ENCODE measurements around the gene ITLN1. TPM values are rescaled to one million over a fixed set of nuclear protein-coding genes. Genes with fewer than 3 reads are reported as not detected.
A peak's percentile ranks its signal among the peaks of the same experiment; 100 is the strongest.

The ITLN1 gene
- total RNA-seq, 4 donors from 2014 or later = 9.5 to 256 (median 46.2) TPM; not detected in 1

DNA sequence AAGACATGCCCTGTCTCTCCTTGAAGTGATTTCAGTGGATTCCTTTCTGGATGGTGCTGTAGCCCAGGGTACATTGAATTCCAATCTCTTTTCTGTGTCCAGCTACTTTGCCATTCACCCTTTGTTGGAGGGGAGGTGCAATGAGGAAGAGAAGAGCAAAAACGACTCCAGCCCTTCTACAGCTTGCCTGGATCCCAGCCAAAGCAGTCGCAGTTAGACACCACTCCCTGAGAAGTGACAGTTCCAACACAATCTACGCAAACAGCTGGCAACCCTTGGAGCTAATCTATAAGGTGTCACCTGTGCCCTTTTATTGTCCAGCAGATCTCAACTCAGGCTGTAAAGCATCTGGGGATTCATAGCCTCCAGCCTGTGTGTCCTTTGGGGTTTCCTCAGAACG is 26.9 kb downstream of the ITLN1 start:
- 29% methylated on average over 4 of the region's 4 CpGs; no CpG with 5 or more reads in 1 of the 2 donors for WGBS, 2 donors (ENCODE audit: low coverage in 1 of 2)
- Histone ChIP-seq H3K9me3 (no peaks in the 10 kb centered on the region), H3K4me3 (no peak overlapping the region), H3K36me3 (no peaks in the 10 kb centered on the region), H3K4me1 (peaks cover 0 to 23% (median 9%) of the 10 kb centered on the region in 4 donors), H3K27ac (peak overlapping the region in 3 of 4 donors; percentile 53 to 66 (median 65)), H3K27me3 (no peaks in the 10 kb centered on the region)
- TF ChIP-seq POLR2AphosphoS5 (IDR thresholded peaks at IDR 0.05) (peak; percentile 31 to 72 (median 53)), EP300 (IDR thresholded peaks at IDR 0.05; ENCODE audit: low read depth) (peak; percentile 24), POLR2A (IDR thresholded peaks at IDR 0.05) (no peak)
- TF ChIP-seq, protein P1, sequence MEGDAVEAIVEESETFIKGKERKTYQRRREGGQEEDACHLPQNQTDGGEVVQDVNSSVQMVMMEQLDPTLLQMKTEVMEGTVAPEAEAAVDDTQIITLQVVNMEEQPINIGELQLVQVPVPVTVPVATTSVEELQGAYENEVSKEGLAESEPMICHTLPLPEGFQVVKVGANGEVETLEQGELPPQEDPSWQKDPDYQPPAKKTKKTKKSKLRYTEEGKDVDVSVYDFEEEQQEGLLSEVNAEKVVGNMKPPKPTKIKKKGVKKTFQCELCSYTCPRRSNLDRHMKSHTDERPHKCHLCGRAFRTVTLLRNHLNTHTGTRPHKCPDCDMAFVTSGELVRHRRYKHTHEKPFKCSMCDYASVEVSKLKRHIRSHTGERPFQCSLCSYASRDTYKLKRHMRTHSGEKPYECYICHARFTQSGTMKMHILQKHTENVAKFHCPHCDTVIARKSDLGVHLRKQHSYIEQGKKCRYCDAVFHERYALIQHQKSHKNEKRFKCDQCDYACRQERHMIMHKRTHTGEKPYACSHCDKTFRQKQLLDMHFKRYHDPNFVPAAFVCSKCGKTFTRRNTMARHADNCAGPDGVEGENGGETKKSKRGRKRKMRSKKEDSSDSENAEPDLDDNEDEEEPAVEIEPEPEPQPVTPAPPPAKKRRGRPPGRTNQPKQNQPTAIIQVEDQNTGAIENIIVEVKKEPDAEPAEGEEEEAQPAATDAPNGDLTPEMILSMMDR (IDR thresholded peaks at IDR 0.05) = no peak
- intact Hi-C loops (cut with DNase I; ENCODE audit: low total_unique reads) (no loop called here), in situ Hi-C loops (cut with MboI; ENCODE audit: low pct_ligation_motif_present in 1 of 4, low pct_unique_long_range_greater_than_20kb in 1 of 4, low sequenced_read_pairs in 3 of 4) (no loop called here)
- peak; percentile 86 for DNase-seq

DNA sequence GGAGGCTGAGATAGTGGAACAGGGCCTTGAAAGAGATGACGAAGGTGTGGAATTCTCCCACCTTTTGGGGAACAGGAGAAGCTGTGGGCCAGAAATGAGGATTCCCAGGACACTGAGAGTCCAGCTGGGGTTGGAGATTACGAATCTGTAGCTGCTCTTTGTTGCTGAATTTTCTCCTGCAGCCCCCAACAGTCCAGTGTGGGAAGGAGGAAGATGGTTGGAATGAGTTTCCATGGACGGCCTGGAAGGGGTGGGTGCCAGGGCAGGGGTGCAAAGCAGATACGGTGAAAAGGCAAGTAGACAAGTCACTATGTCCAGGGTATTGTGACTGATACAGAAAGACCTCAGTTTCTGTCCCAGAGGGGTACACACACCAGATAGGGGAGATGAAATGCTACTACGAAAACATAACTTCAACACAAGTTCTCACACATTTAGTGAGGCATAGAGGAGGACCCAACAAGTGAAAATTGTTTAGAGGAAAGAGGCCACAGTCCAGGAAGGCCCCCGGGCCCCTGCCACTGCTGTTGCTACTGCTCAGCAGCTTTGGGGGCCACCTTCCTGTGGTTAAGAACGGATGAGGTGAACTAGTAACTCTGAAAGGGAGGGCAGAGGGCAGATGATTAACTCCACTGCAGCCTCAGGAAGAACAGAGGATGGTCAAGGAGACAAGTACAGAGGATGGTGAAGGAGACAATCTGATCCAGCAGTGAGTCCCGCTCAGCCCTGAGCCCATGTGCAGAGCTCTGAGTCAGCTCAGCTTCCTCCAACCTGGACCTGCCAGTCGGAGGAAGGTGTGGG is 29.6 kb downstream of the ITLN1 start:
- TF ChIP-seq POLR2AphosphoS5 (IDR thresholded peaks at IDR 0.05) (no peak), EP300 (IDR thresholded peaks at IDR 0.05; ENCODE audit: low read depth) (no peak), POLR2A (IDR thresholded peaks at IDR 0.05) (no peak)
- TF ChIP-seq, protein P1 (IDR thresholded peaks at IDR 0.05) = no peak
- 65 to 69% methylated on average over 4 to 9 of the region's 9 CpGs for WGBS, 2 donors (ENCODE audit: low coverage in 1 of 2)
- no peak overlapping the region for H3K27ac ChIP-seq
- H3K4me3 ChIP-seq = no peak overlapping the region
- no peak for DNase-seq
- in situ Hi-C loops (cut with MboI; ENCODE audit: low pct_ligation_motif_present in 1 of 4, low pct_unique_long_range_greater_than_20kb in 1 of 4, low sequenced_read_pairs in 3 of 4) = no loop called here
- no peaks in the 10 kb centered on the region for H3K9me3 ChIP-seq
- H3K4me1 ChIP-seq = peaks cover 0 to 28% (median 12%) of the 10 kb centered on the region in 4 donors
- H3K36me3 ChIP-seq = no peaks in the 10 kb centered on the region
- H3K27me3 ChIP-seq = no peaks in the 10 kb centered on the region
- intact Hi-C loops (cut with DNase I; ENCODE audit: low total_unique reads) = no loop called here

DNA sequence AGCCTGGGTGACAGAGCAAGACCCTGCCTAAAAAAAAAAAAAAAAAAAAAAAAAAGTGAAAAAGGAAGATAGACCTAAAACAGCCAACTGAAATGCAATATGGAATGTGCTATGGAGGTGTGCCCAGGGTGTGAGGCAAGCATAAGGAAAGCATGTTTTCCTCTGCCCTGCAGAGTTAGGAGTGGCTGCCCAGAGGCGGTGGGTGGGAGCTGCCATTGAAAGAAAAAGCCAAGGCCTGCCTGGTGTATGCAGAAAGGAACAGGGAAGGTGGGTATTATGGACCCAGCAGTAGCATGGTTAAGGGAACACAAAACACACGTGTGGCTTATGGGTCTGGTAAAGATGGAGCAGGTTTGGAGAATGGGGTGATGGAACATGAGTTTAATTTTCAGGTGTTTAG is 31.2 kb downstream of the ITLN1 start:
- 85 to 89% methylated on average over 2 of the region's 2 CpGs for WGBS, 2 donors (ENCODE audit: low coverage in 1 of 2)
- Histone ChIP-seq H3K36me3 (no peaks in the 10 kb centered on the region), H3K27ac (no peak overlapping the region), H3K4me3 (no peak overlapping the region), H3K4me1 (peaks cover 0 to 24% (median 12%) of the 10 kb centered on the region in 4 donors), H3K27me3 (no peaks in the 10 kb centered on the region), H3K9me3 (no peaks in the 10 kb centered on the region)
- intact Hi-C loops (cut with DNase I; ENCODE audit: low total_unique reads) (no loop called here), in situ Hi-C loops (cut with MboI; ENCODE audit: low pct_ligation_motif_present in 1 of 4, low pct_unique_long_range_greater_than_20kb in 1 of 4, low sequenced_read_pairs in 3 of 4) (no loop called here)
- TF ChIP-seq, protein P1 (IDR thresholded peaks at IDR 0.05) = no peak
- TF ChIP-seq POLR2A (IDR thresholded peaks at IDR 0.05) (no peak), POLR2AphosphoS5 (IDR thresholded peaks at IDR 0.05) (no peak), EP300 (IDR thresholded peaks at IDR 0.05; ENCODE audit: low read depth) (no peak)
- DNase-seq = no peak

DNA sequence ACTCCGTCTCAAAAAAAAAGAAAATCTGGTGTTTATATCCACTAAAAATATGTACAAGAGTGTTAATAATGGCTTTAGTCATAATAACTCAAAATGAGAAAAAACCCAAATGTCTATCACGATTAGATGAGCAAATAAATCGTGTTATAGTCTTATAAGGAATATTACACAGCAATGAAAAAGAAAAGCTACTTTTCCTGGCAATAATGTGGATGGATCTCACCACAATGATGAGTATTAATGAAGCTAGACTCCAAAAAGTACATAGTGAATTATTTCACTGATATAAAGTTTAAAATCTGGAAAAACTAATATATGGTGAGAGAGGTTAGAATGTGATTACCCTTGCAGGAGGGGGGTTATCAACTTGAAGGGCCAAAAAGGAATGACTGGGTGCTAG is 32.0 kb downstream of the ITLN1 start:
- H3K4me3 ChIP-seq = no peak overlapping the region
- H3K27ac ChIP-seq = no peak overlapping the region
- DNase-seq = no peak
- intact Hi-C loops (cut with DNase I; ENCODE audit: low total_unique reads) = no loop called here
- TF ChIP-seq POLR2A (IDR thresholded peaks at IDR 0.05) = no peak
- no peaks in the 10 kb centered on the region for H3K27me3 ChIP-seq
- in situ Hi-C loops (cut with MboI; ENCODE audit: low pct_ligation_motif_present in 1 of 4, low pct_unique_long_range_greater_than_20kb in 1 of 4, low sequenced_read_pairs in 3 of 4) = no loop called here
- 88 to 95% methylated on average over 3 of the region's 3 CpGs for WGBS, 2 donors (ENCODE audit: low coverage in 1 of 2)
- peaks cover 0 to 18% (median 8%) of the 10 kb centered on the region in 4 donors for H3K4me1 ChIP-seq
- no peaks in the 10 kb centered on the region for H3K36me3 ChIP-seq
- H3K9me3 ChIP-seq = no peaks in the 10 kb centered on the region

Data from transverse colon (tissue), 4 donors.